Astrocyte of the hippocampus (primary cell): ENCODE data around the gene RNF186.

Experiments used
- DNase-seq: peaks from one replicate; pipeline ENCODE4 v3.0.0; 2011; ENCODE audit warnings: low read depth, low spot score

Gene RNF186

DNA sequence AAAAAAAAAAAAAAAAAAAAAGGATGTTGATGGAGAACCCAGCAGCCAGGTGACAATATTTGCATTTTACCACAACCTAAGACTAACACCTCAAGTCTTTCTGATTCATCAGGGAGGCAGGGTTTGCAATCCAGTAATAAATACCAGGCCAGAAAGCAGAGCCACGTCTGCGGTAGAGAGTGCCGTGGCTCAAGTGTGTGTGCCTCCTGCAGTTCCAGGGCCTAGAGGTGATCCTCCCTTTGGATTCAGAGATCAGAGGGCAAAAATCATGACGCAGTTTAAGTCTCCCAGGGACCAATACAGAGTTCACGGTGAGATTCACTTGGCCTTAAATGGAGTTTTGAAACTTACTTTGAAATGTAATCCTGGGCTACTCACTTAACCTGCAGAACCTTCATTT, 50.2 kb downstream of the RNF186 start:
- DNase-seq = peak; percentile 58
